Natural killer cell (primary cell): ENCODE results near the gene TMEM132D. TPM values are rescaled to one million over a fixed set of nuclear protein-coding genes. Genes with fewer than 3 reads are reported as not detected.

Experiments
- ATAC-seq, 3 donors: fragments of 150-1000 bp in 2 of 3; fragments of 200-7000 bp in 1 of 3; cut with Tn5 transposase; 1 replicate in 1 of 3; 2 replicates in 2 of 3; pipeline ENCODE4 v1.10.0; 2021; ENCODE audit warnings: mild to moderate bottlenecking in 2 of 3, moderate library complexity in 2 of 3
- DNase-seq, 2 donors: peaks; one replicate each; pipeline versions ENCODE4 v3.0.0 to v3.0.0-alpha.2; 2013 to 2021; ENCODE audit warnings: mixed read lengths in 1 of 2
- H3K27ac ChIP-seq: one replicate; pipeline ENCODE4 v1.5.1; 2013; ENCODE audit warnings: mild to moderate bottlenecking, low read length
- H3K27me3 ChIP-seq: one replicate; pipeline ENCODE4 v1.6.1; 2013; ENCODE audit warnings: low read length; ENCODE audit not compliant: control insufficient read depth, insufficient read depth
- H3K36me3 ChIP-seq: one replicate; pipeline ENCODE4 v1.6.1; 2013; ENCODE audit warnings: low read length; ENCODE audit not compliant: control insufficient read depth, insufficient read depth
- H3K4me1 ChIP-seq: one replicate; pipeline ENCODE4 v1.6.1; 2013; ENCODE audit warnings: low read length; ENCODE audit not compliant: control insufficient read depth, insufficient read depth
- H3K4me3 ChIP-seq: one replicate; pipeline ENCODE4 v1.5.1; 2013; ENCODE audit warnings: low read length
- H3K9me3 ChIP-seq: one replicate; pipeline ENCODE4 v1.6.1; 2013; ENCODE audit warnings: low read length; ENCODE audit not compliant: control insufficient read depth, insufficient read depth
- H3K27ac Mint-ChIP-seq, 2 donors: one replicate each; pipeline ENCODE4 v1.8.0; 2022; ENCODE audit warnings: mild to moderate bottlenecking in 2 of 2, mixed read lengths in 2 of 2, moderate library complexity in 1 of 2
- H3K27me3 Mint-ChIP-seq, 2 donors: one replicate each; pipeline ENCODE4 v1.8.0; 2022; ENCODE audit warnings: low read depth in 2 of 2, mixed read lengths in 2 of 2
- H3K36me3 Mint-ChIP-seq: one replicate; pipeline ENCODE4 v1.8.0; 2022; ENCODE audit warnings: mixed read lengths
- H3K4me1 Mint-ChIP-seq, 2 donors: one replicate each; pipeline ENCODE4 v1.8.0; 2022; ENCODE audit warnings: mixed read lengths in 2 of 2
- H3K4me3 Mint-ChIP-seq: one replicate; pipeline ENCODE4 v1.8.0; 2022; ENCODE audit warnings: mild to moderate bottlenecking, moderate library complexity, mixed read lengths
- H3K9me3 Mint-ChIP-seq, 2 donors: one replicate each; pipeline ENCODE4 v1.8.0; 2022; ENCODE audit warnings: mixed read lengths in 2 of 2
- WGBS: methylation state at CpG from one replicate; pipeline ENCODE4 v1.1.7; 2013; ENCODE audit warnings: missing lambda C conversion rate; ENCODE audit not compliant: insufficient coverage; 5-methylcytosine and 5-hydroxymethylcytosine counted together
- intact Hi-C: fragments of 100-400 bp; cut with micrococcal nuclease; formaldehyde crosslinking; loops from one replicate; pipeline ENCODE4 v1.14.2; 2022
- total RNA-seq, 4 donors: library from RNA; stranded (reverse); fragments of 120-200 nt in 1 of 4; gene quantifications; one replicate each; pipeline versions ENCODE4 v1.2.3 to v1.2.4, GENCODE V29; 2013 to 2022
- TF ChIP-seq, protein P1 (sequence below): fragments of 200-600 bp; IDR thresholded peaks from one replicate; pipeline ENCODE4 v1.8.0; 2022; ENCODE audit warnings: antibody characterized with exemption

The TMEM132D gene
- total RNA-seq, 3 donors from 2014 or later (not counting 1 experiment from before 2014, with no cell fraction given), result not detected

- Histone ChIP-seq H3K27ac (no peak overlapping the region), H3K27me3 (no peaks in the 10 kb centered on the region), H3K4me1 (no peaks in the 10 kb centered on the region), H3K4me3 (no peak overlapping the region), H3K36me3 (no peaks in the 10 kb centered on the region), H3K9me3 (no peaks in the 10 kb centered on the region)
- TF ChIP-seq, protein P1, sequence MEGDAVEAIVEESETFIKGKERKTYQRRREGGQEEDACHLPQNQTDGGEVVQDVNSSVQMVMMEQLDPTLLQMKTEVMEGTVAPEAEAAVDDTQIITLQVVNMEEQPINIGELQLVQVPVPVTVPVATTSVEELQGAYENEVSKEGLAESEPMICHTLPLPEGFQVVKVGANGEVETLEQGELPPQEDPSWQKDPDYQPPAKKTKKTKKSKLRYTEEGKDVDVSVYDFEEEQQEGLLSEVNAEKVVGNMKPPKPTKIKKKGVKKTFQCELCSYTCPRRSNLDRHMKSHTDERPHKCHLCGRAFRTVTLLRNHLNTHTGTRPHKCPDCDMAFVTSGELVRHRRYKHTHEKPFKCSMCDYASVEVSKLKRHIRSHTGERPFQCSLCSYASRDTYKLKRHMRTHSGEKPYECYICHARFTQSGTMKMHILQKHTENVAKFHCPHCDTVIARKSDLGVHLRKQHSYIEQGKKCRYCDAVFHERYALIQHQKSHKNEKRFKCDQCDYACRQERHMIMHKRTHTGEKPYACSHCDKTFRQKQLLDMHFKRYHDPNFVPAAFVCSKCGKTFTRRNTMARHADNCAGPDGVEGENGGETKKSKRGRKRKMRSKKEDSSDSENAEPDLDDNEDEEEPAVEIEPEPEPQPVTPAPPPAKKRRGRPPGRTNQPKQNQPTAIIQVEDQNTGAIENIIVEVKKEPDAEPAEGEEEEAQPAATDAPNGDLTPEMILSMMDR, result no peak
- WGBS, result 45% methylated on average over 9 of the region's 10 CpGs
- DNase-seq (no peak), ATAC-seq (no peak)
- Mint-ChIP-seq H3K4me1 (no peaks in the 10 kb centered on the region), H3K36me3 (no peaks in the 10 kb centered on the region), H3K27ac (no peak overlapping the region), H3K27me3 (peaks cover 3 to 7% of the 10 kb centered on the region in 2 donors), H3K9me3 (no peaks in the 10 kb centered on the region), H3K4me3 (no peak overlapping the region)
- intact Hi-C loops, result no loop called here
These were observed 751.3 kb downstream of the TMEM132D start for GRCh38 chr12:129152351-129153104.

GRCh38 chr12:129150721-129151120 lies 753.1 kb downstream of the TMEM132D start:
- no peaks in the 10 kb centered on the region for H3K27me3 ChIP-seq
- no peak overlapping the region for H3K4me3 ChIP-seq
- H3K4me3 Mint-ChIP-seq, result no peak overlapping the region
- H3K36me3 Mint-ChIP-seq, result no peaks in the 10 kb centered on the region
- H3K27ac ChIP-seq, result no peak overlapping the region
- H3K4me1 Mint-ChIP-seq, result no peaks in the 10 kb centered on the region
- intact Hi-C loops, result no loop called here
- H3K9me3 Mint-ChIP-seq, result no peaks in the 10 kb centered on the region
- H3K9me3 ChIP-seq, result no peaks in the 10 kb centered on the region
- no peaks in the 10 kb centered on the region for H3K36me3 ChIP-seq
- 71% methylated on average over 11 of the region's 11 CpGs for WGBS
- no peak for ATAC-seq
- no peak for DNase-seq
- no peaks in the 10 kb centered on the region for H3K4me1 ChIP-seq
- peaks cover 7 to 19% of the 10 kb centered on the region in 2 donors for H3K27me3 Mint-ChIP-seq
- H3K27ac Mint-ChIP-seq, result no peak overlapping the region
- TF ChIP-seq, protein P1, result no peak

DNA sequence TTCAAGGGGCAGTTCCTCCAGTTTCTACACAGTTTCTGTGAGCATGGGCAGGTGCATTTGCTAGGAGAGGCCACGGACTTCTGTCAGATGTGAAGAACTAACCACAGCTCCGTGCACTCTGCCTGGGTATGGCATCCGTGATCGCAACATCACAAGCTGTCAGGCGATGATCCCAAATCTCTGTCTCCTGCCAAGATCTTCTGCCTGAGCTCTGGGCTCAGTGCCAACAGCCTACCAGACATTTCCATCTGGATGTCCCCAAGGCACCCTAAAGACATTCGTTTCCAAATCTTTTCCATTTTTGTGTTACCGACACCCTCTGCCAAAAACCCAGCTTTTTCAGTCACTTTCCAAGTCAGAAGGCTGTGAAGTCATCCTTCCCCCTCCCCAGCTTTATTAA lies 758.4 kb downstream of the TMEM132D start:
- intact Hi-C loops, result no loop called here
- no peaks in the 10 kb centered on the region for H3K9me3 ChIP-seq
- no peak for ATAC-seq
- TF ChIP-seq, protein P1, result no peak
- H3K4me1 ChIP-seq, result no peaks in the 10 kb centered on the region
- H3K27ac Mint-ChIP-seq, result no peak overlapping the region
- DNase-seq, result no peak
- H3K27me3 Mint-ChIP-seq, result peaks cover 7 to 17% of the 10 kb centered on the region in 2 donors
- 81% methylated on average over 7 of the region's 7 CpGs for WGBS
- no peaks in the 10 kb centered on the region for H3K9me3 Mint-ChIP-seq
- H3K36me3 Mint-ChIP-seq, result no peaks in the 10 kb centered on the region
- no peaks in the 10 kb centered on the region for H3K27me3 ChIP-seq
- no peak overlapping the region for H3K4me3 ChIP-seq
- H3K4me1 Mint-ChIP-seq, result no peaks in the 10 kb centered on the region
- no peak overlapping the region for H3K27ac ChIP-seq
- H3K36me3 ChIP-seq, result no peaks in the 10 kb centered on the region
- H3K4me3 Mint-ChIP-seq, result no peak overlapping the region

- H3K27ac ChIP-seq, result no peak overlapping the region
- no peaks in the 10 kb centered on the region for H3K36me3 Mint-ChIP-seq
- DNase-seq (no peak), ATAC-seq (no peak)
- TF ChIP-seq, protein P1, result no peak
- intact Hi-C loops, result no loop called here
- no peaks in the 10 kb centered on the region for H3K27me3 ChIP-seq
- no peaks in the 10 kb centered on the region for H3K27me3 Mint-ChIP-seq
- H3K9me3 Mint-ChIP-seq, result no peaks in the 10 kb centered on the region
- H3K36me3 ChIP-seq, result no peaks in the 10 kb centered on the region
- H3K4me3 ChIP-seq, result no peak overlapping the region
- H3K27ac Mint-ChIP-seq, result no peak overlapping the region
- no peaks in the 10 kb centered on the region for H3K4me1 Mint-ChIP-seq
- no peaks in the 10 kb centered on the region for H3K4me1 ChIP-seq
- no peak overlapping the region for H3K4me3 Mint-ChIP-seq
- H3K9me3 ChIP-seq, result no peaks in the 10 kb centered on the region
- 78% methylated on average over 4 of the region's 4 CpGs for WGBS
These were observed 765.0 kb downstream of the TMEM132D start for GRCh38 chr12:129138776-129139175.
